GM19043 (cell line): ENCODE results near the gene WT1.

Experiments
- ATAC-seq: cut with Tn5 transposase; IDR thresholded peaks from one replicate; pipeline ENCODE4 v1.9.1; 2021; ENCODE audit warnings: low read depth; ENCODE audit not compliant: unreplicated experiment

WT1 gene

DNA sequence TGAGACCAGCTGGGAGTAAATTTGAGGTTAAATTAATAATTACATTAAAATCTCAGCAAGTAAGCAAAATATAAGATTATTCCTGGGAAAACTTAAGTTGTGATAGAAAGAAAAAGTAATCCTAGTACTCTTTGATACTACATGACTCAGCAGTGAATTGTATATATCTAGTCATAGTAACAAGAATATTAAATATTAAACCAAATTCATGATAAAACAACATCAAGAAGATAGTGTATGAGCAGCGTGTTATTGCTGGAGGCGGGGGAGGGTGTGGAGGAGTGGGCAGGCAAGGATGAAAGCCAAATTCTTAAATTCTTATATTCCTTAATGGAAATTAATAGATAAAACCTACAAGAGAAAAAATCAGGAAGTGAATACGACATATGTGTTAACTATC, 95.2 kb downstream of the WT1 start:
- no peak for ATAC-seq
